Adrenal gland (tissue), 5 donors: Measurements from ENCODE around the gene ST3GAL4.

Experiments
- CTCF ChIP-seq, 6 experiments: fragments of 450-650 bp in 4 of 6; fragments of 200-600 bp in 2 of 6; sonication (generic) in 1 of 6; IDR thresholded peaks; 1 replicate in 5 of 6; 2 replicates in 1 of 6; pipeline versions ENCODE4 v1.5.1 to v1.8.0; 2016 to 2021; ENCODE audit warnings: antibody characterized with exemption in 6 of 6, mild to moderate bottlenecking in 2 of 6, moderate library complexity in 1 of 6
- POLR2A ChIP-seq, 2 donors: fragments of 450-650 bp; IDR thresholded peaks; one replicate each; pipeline ENCODE4 v1.6.1; 2017; ENCODE audit warnings: antibody characterized with exemption in 2 of 2, mild to moderate bottlenecking in 2 of 2, moderate library complexity in 1 of 2
- donor health status: DM: no; HTN: no; CAD: no.

GRCh38 chr11:126360049-126360446, 4.6 kb downstream of the ST3GAL4 start:
- no peak for TF ChIP-seq CTCF (IDR thresholded peaks at IDR 0.05)
- TF ChIP-seq POLR2A (IDR thresholded peaks at IDR 0.05) = no peak
